ENCODE measurements around the gene MRPL54. TPM values are rescaled to one million over a fixed set of nuclear protein-coding genes. Genes with fewer than 3 reads are reported as not detected.

The MRPL54 gene
- total and polyA plus RNA-seq, 11 donors = 58.9 to 153 (median 69.2) TPM

- no peak for ATAC-seq
- WGBS, 4 donors = 92 to 99% (median 97%) methylated on average over 2 of the region's 2 CpGs
- Histone ChIP-seq H3K27ac (no peak overlapping the region), H3K36me3 (no peaks in the 10 kb centered on the region), H3K9me3 (no peaks in the 10 kb centered on the region), H3K27me3 (peaks cover 0 to 4% (median 0%) of the 10 kb centered on the region in 9 donors), H3K4me3 (no peak overlapping the region), H3K4me1 (no peaks in the 10 kb centered on the region)
- no peak for TF ChIP-seq POLR2A (IDR thresholded peaks at IDR 0.05)
- TF ChIP-seq, protein P1, sequence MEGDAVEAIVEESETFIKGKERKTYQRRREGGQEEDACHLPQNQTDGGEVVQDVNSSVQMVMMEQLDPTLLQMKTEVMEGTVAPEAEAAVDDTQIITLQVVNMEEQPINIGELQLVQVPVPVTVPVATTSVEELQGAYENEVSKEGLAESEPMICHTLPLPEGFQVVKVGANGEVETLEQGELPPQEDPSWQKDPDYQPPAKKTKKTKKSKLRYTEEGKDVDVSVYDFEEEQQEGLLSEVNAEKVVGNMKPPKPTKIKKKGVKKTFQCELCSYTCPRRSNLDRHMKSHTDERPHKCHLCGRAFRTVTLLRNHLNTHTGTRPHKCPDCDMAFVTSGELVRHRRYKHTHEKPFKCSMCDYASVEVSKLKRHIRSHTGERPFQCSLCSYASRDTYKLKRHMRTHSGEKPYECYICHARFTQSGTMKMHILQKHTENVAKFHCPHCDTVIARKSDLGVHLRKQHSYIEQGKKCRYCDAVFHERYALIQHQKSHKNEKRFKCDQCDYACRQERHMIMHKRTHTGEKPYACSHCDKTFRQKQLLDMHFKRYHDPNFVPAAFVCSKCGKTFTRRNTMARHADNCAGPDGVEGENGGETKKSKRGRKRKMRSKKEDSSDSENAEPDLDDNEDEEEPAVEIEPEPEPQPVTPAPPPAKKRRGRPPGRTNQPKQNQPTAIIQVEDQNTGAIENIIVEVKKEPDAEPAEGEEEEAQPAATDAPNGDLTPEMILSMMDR (IDR thresholded peaks at IDR 0.05) = no peak
- no peak for DNase-seq
- intact Hi-C loops (cut with DNase I) = no loop called here
Measured at GRCh38 chr19:3743486-3743885, 19.0 kb upstream of the MRPL54 start.

GRCh38 chr19:3745363-3746045, 17.0 kb upstream of the MRPL54 start:
- Histone ChIP-seq H3K27me3 (peaks cover 0 to 4% (median 0%) of the 10 kb centered on the region in 9 donors), H3K27ac (no peak overlapping the region), H3K4me3 (no peak overlapping the region), H3K36me3 (peaks cover 0 to 13% (median 8%) of the 10 kb centered on the region in 9 donors), H3K4me1 (no peaks in the 10 kb centered on the region), H3K9me3 (no peaks in the 10 kb centered on the region)
- TF ChIP-seq POLR2A (IDR thresholded peaks at IDR 0.05) = no peak
- TF ChIP-seq, protein P1 (IDR thresholded peaks at IDR 0.05) = no peak
- ATAC-seq = no peak
- no peak for DNase-seq
- 58 to 71% (median 66%) methylated on average over 5 to 8 of the region's 8 CpGs for WGBS, 4 donors
- intact Hi-C loops (cut with DNase I) = no loop called here

DNA sequence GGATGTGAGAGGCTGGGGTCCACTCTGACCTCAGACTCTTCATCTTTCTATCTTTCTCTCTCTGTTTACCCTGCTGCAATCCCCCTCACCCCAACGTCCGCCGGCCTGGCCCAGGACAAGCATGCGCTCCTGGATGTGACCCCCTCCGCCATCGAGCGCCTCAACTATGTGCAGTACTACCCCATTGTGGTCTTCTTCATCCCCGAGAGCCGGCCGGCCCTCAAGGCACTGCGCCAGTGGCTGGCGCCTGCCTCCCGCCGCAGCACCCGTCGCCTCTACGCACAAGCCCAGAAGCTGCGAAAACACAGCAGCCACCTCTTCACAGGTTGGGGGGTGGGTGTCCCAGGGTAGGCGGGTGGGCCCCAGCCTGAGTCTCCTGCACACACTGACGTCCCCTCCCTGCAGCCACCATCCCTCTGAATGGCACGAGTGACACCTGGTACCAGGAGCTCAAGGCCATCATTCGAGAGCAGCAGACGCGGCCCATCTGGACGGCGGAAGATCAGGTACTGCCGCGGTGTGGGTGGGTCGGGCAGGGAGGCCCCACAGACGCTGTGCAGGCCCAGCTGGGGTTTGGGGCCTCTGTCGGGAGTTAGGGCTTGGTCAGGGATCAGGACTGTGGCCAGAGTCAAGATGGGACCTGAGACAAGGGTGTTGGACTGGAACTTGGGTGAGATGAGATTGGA, 16.0 kb upstream of the MRPL54 start:
- Histone ChIP-seq H3K27me3 (peaks cover 0 to 4% (median 0%) of the 10 kb centered on the region in 9 donors), H3K4me1 (no peaks in the 10 kb centered on the region), H3K27ac (no peak overlapping the region), H3K4me3 (no peak overlapping the region), H3K9me3 (no peaks in the 10 kb centered on the region), H3K36me3 (peaks cover 0 to 23% (median 15%) of the 10 kb centered on the region in 9 donors)
- no peak for TF ChIP-seq POLR2A (IDR thresholded peaks at IDR 0.05)
- TF ChIP-seq, protein P1 (IDR thresholded peaks at IDR 0.05) = no peak
- DNase-seq = no peak
- WGBS, 4 donors = 67 to 73% (median 68%) methylated on average over 30 to 31 of the region's 31 CpGs
- ATAC-seq = no peak
- intact Hi-C loops (cut with DNase I) = no loop called here

- DNase-seq = no peak
Measured at GRCh38 chr19:3748965-3749364, 13.5 kb upstream of the MRPL54 start.

More at GRCh38 chr19:3748965-3749364, 13.5 kb upstream of the MRPL54 start:
- Histone ChIP-seq H3K4me3 (no peak overlapping the region), H3K27me3 (peaks cover 0 to 4% (median 0%) of the 10 kb centered on the region in 9 donors), H3K4me1 (no peaks in the 10 kb centered on the region), H3K9me3 (no peaks in the 10 kb centered on the region), H3K36me3 (peaks cover 0 to 48% (median 34%) of the 10 kb centered on the region in 9 donors), H3K27ac (no peak overlapping the region)
- 79 to 88% (median 86%) methylated on average over 8 of the region's 8 CpGs for WGBS, 4 donors
- no peak for ATAC-seq
- TF ChIP-seq POLR2A (IDR thresholded peaks at IDR 0.05) = no peak
- TF ChIP-seq, protein P1 (IDR thresholded peaks at IDR 0.05) = no peak
- intact Hi-C loops (cut with DNase I) = no loop called here

Data from heart left ventricle (tissue), 16 donors.